ENCODE results near the gene RPH3AL.

- TF ChIP-seq CTCF (IDR thresholded peaks at IDR 0.05) (no peak), POLR2A (IDR thresholded peaks at IDR 0.05) (no peak)
Observed at GRCh38 chr17:305090-305976, 47.3 kb downstream of the RPH3AL start.

Data from right lobe of liver (tissue), 4 donors.